BE2C (cell line): ENCODE measurements around the gene KIF17.
A peak's percentile ranks its signal among the peaks of the same experiment; 100 is the strongest.

Experiments
- DNase-seq: peaks from one replicate; pipeline ENCODE4 v3.0.0-alpha.2; 2020
- H3K27me3 ChIP-seq: fragments of 250-450 bp; sonication (Bioruptor Pico); 2 replicates; pipeline ENCODE4 v1.5.1; 2020; ENCODE audit warnings: mild to moderate bottlenecking
- H3K36me3 ChIP-seq: fragments of 250-450 bp; sonication (Bioruptor Pico); 2 replicates; pipeline ENCODE4 v1.5.1; 2020; ENCODE audit warnings: mild to moderate bottlenecking
- H3K4me1 ChIP-seq: fragments of 250-450 bp; sonication (Bioruptor Pico); 2 replicates; pipeline ENCODE4 v1.5.1; 2020
- H3K4me3 ChIP-seq: 2 replicates; pipeline ENCODE4 v1.5.1; 2011; ENCODE audit warnings: low read depth, low read length
- H3K9me3 ChIP-seq: fragments of 250-450 bp; sonication (Bioruptor Pico); 2 replicates; pipeline ENCODE4 v1.5.1; 2020
- CTCF ChIP-seq: IDR thresholded peaks from 2 replicates; pipeline ENCODE4 v1.5.1; 2012; ENCODE audit warnings: mild to moderate bottlenecking, low read depth, low read length

The KIF17 gene

GRCh38 chr1:20697563-20697962 is 20.2 kb downstream of the KIF17 start:
- Histone ChIP-seq H3K9me3 (no peaks in the 10 kb centered on the region), H3K27me3 (no peaks in the 10 kb centered on the region), H3K4me1 (no peaks in the 10 kb centered on the region), H3K4me3 (no peak overlapping the region), H3K36me3 (no peaks in the 10 kb centered on the region)
- DNase-seq: no peak
- TF ChIP-seq CTCF: no peak

GRCh38 chr1:20696397-20697333 is 21.1 kb downstream of the KIF17 start:
- peak; percentile 56 for TF ChIP-seq CTCF

GRCh38 chr1:20695515-20695914 is 22.3 kb downstream of the KIF17 start:
- H3K4me3 ChIP-seq: no peak overlapping the region
- no peak for DNase-seq
- TF ChIP-seq CTCF: no peak
- no peaks in the 10 kb centered on the region for H3K36me3 ChIP-seq
- no peaks in the 10 kb centered on the region for H3K9me3 ChIP-seq
- no peaks in the 10 kb centered on the region for H3K4me1 ChIP-seq
- no peaks in the 10 kb centered on the region for H3K27me3 ChIP-seq

More at GRCh38 chr1:20696397-20697333, 21.1 kb downstream of the KIF17 start:
- no peaks in the 10 kb centered on the region for H3K9me3 ChIP-seq
- DNase-seq: peak; percentile 86
- no peaks in the 10 kb centered on the region for H3K4me1 ChIP-seq
- H3K27me3 ChIP-seq: no peaks in the 10 kb centered on the region
- H3K4me3 ChIP-seq: peak overlapping the region; percentile 59
- no peaks in the 10 kb centered on the region for H3K36me3 ChIP-seq

- no peak for DNase-seq
- TF ChIP-seq CTCF: no peak
- Histone ChIP-seq H3K4me3 (no peak overlapping the region), H3K36me3 (no peaks in the 10 kb centered on the region), H3K9me3 (no peaks in the 10 kb centered on the region), H3K4me1 (no peaks in the 10 kb centered on the region), H3K27me3 (no peaks in the 10 kb centered on the region)
These were observed 24.2 kb downstream of the KIF17 start for GRCh38 chr1:20693623-20694022.

- DNase-seq: no peak
- Histone ChIP-seq H3K4me1 (no peaks in the 10 kb centered on the region), H3K9me3 (no peaks in the 10 kb centered on the region), H3K4me3 (no peak overlapping the region), H3K27me3 (no peaks in the 10 kb centered on the region), H3K36me3 (no peaks in the 10 kb centered on the region)
- no peak for TF ChIP-seq CTCF
These were observed 25.9 kb downstream of the KIF17 start for GRCh38 chr1:20691872-20692271.

- H3K4me1 ChIP-seq: no peaks in the 10 kb centered on the region
- H3K36me3 ChIP-seq: no peaks in the 10 kb centered on the region
- no peaks in the 10 kb centered on the region for H3K27me3 ChIP-seq
- no peak overlapping the region for H3K4me3 ChIP-seq
- no peaks in the 10 kb centered on the region for H3K9me3 ChIP-seq
- TF ChIP-seq CTCF: no peak
- DNase-seq: no peak
These were observed 28.2 kb downstream of the KIF17 start for GRCh38 chr1:20689645-20690056.
